Trophoblast cell (in vitro differentiated cells and primary cell): ENCODE data around the gene IRS2.

Experiments used
- DNase-seq, 2 donors: peaks; one replicate each; pipeline ENCODE4 v3.0.0-alpha.2; 2016
- H2AFZ ChIP-seq: 2 replicates; pipeline ENCODE4 v1.6.1; 2013; ENCODE audit warnings: low read length, moderate library complexity, mild to moderate bottlenecking; ENCODE audit not compliant: insufficient read depth, poor library complexity
- H2AK5ac ChIP-seq: 2 replicates; pipeline ENCODE4 v1.6.1; 2013; ENCODE audit warnings: mild to moderate bottlenecking, low read length
- H2BK120ac ChIP-seq: 2 replicates; pipeline ENCODE4 v1.6.1; 2013; ENCODE audit warnings: low read length, mild to moderate bottlenecking, moderate library complexity; ENCODE audit not compliant: insufficient read depth, poor library complexity
- H2BK12ac ChIP-seq: 2 replicates; pipeline ENCODE4 v1.6.1; 2013; ENCODE audit warnings: mild to moderate bottlenecking, low read length, moderate library complexity
- H2BK5ac ChIP-seq: 2 replicates; pipeline ENCODE4 v1.6.1; 2013; ENCODE audit warnings: low read length, low read depth, moderate library complexity, mild to moderate bottlenecking; ENCODE audit not compliant: poor library complexity
- H3K14ac ChIP-seq: 2 replicates; pipeline ENCODE4 v1.6.1; 2013; ENCODE audit warnings: mild to moderate bottlenecking, low read length
- H3K18ac ChIP-seq: 2 replicates; pipeline ENCODE4 v1.6.1; 2013; ENCODE audit warnings: mild to moderate bottlenecking, low read length
- H3K23ac ChIP-seq: 2 replicates; pipeline ENCODE4 v1.6.1; 2013; ENCODE audit warnings: low read length
- H3K27ac ChIP-seq: 2 replicates; pipeline ENCODE4 v1.5.1; 2013; ENCODE audit warnings: low read depth, mild to moderate bottlenecking, inconsistent platforms, low read length, moderate library complexity
- H3K27me3 ChIP-seq: 2 replicates; pipeline ENCODE4 v1.6.1; 2013; ENCODE audit warnings: inconsistent platforms, mild to moderate bottlenecking, low read length, moderate library complexity; ENCODE audit not compliant: insufficient read depth
- H3K36me3 ChIP-seq, 2 experiments: 1 replicate in 1 of 2; 2 replicates in 1 of 2; pipeline ENCODE4 v1.6.1; 2013; ENCODE audit warnings: low read length in 2 of 2, mild to moderate bottlenecking in 2 of 2, moderate library complexity in 1 of 2; ENCODE audit not compliant: insufficient read depth in 2 of 2, control insufficient read depth in 1 of 2
- H3K4ac ChIP-seq: 2 replicates; pipeline ENCODE4 v1.6.1; 2013; ENCODE audit warnings: low read depth, mild to moderate bottlenecking, low read length, moderate library complexity
- H3K4me1 ChIP-seq, 2 experiments: 1 replicate in 1 of 2; 2 replicates in 1 of 2; pipeline ENCODE4 v1.6.1; 2013; ENCODE audit warnings: low read length in 2 of 2, mild to moderate bottlenecking in 2 of 2, moderate library complexity in 1 of 2; ENCODE audit not compliant: insufficient read depth in 2 of 2, control insufficient read depth in 1 of 2
- H3K4me2 ChIP-seq: 2 replicates; pipeline ENCODE4 v1.6.1; 2013; ENCODE audit warnings: inconsistent platforms, mild to moderate bottlenecking, low read length, moderate library complexity
- H3K4me3 ChIP-seq: 2 replicates; pipeline ENCODE4 v1.5.1; 2013; ENCODE audit warnings: mild to moderate bottlenecking, low read depth, low read length, inconsistent platforms
- H3K79me1 ChIP-seq: one replicate; pipeline ENCODE4 v1.6.1; 2013; ENCODE audit warnings: low read length
- H3K79me2 ChIP-seq: 2 replicates; pipeline ENCODE4 v1.6.1; 2013; ENCODE audit warnings: low read length, mild to moderate bottlenecking; ENCODE audit not compliant: control insufficient read depth, insufficient read depth, poor library complexity
- H3K9ac ChIP-seq: 2 replicates; pipeline ENCODE4 v1.6.1; 2013; ENCODE audit warnings: mild to moderate bottlenecking, low read length
- H3K9me3 ChIP-seq: 2 replicates; pipeline ENCODE4 v1.6.1; 2013; ENCODE audit warnings: low read depth, mild to moderate bottlenecking, control low read depth, inconsistent platforms, low read length; ENCODE audit not compliant: insufficient read depth
- H4K12ac ChIP-seq: 2 replicates; pipeline ENCODE4 v1.6.1; 2013; ENCODE audit warnings: low read depth, mild to moderate bottlenecking, low read length, moderate library complexity
- H4K8ac ChIP-seq: 2 replicates; pipeline ENCODE4 v1.6.1; 2013; ENCODE audit warnings: low read depth, mild to moderate bottlenecking, low read length, moderate library complexity
- H4K91ac ChIP-seq: one replicate; pipeline ENCODE4 v1.6.1; 2013; ENCODE audit warnings: low read depth, mild to moderate bottlenecking, low read length, moderate library complexity
- WGBS: extraction: QIAGEN DNeasy Blood & Tissue Kit; methylation state at CpG from one replicate; pipeline ENCODE4 v1.1.7; 2013; ENCODE audit warnings: missing lambda C conversion rate; ENCODE audit not compliant: insufficient read length, insufficient coverage; ENCODE audit errors: extremely low coverage; 5-methylcytosine and 5-hydroxymethylcytosine counted together

Gene IRS2

DNA sequence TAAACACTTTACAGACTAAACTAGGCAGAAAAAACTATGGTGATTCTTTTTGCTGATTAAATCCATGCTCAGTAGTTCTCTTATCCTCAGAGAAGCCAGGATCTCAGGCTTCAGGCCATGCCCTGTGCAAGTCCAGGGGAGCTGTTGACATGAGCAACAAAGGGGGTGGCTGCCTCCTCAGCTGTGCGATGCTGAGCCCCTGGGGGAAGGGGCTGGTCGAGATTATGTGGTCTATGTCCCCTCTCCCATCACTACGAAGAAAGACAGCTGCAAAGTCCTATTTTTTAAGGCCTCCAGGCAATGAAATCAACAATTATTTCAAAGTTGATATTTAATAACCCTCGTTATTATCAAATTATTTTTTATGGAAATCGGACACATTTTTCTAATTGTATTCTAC, 37.0 kb downstream of the IRS2 start:
- Histone ChIP-seq H3K4ac (no peak overlapping the region), H3K4me1 (peaks cover 0 to 3% of the 10 kb centered on the region in 2 experiments), H4K12ac (no peak overlapping the region), H3K9ac (no peak overlapping the region), H2BK5ac (no peak overlapping the region), H3K27me3 (no peaks in the 10 kb centered on the region), H3K18ac (no peak overlapping the region), H2AFZ (no peak overlapping the region), H3K4me2 (no peak overlapping the region), H3K27ac (no peak overlapping the region), H3K79me1 (no peaks in the 10 kb centered on the region), H3K4me3 (no peak overlapping the region), H4K8ac (no peak overlapping the region), H2AK5ac (no peak overlapping the region), H2BK12ac (no peak overlapping the region), H4K91ac (no peak overlapping the region), H3K14ac (no peak overlapping the region), H3K23ac (no peak overlapping the region), H3K79me2 (no peaks in the 10 kb centered on the region), H3K36me3 (peaks cover 0 to 1% of the 10 kb centered on the region in 2 experiments), H3K9me3 (no peaks in the 10 kb centered on the region), H2BK120ac (no peak overlapping the region)
- WGBS: no CpG with 5 or more reads among the region's 5 CpGs
- no peak for DNase-seq

DNA sequence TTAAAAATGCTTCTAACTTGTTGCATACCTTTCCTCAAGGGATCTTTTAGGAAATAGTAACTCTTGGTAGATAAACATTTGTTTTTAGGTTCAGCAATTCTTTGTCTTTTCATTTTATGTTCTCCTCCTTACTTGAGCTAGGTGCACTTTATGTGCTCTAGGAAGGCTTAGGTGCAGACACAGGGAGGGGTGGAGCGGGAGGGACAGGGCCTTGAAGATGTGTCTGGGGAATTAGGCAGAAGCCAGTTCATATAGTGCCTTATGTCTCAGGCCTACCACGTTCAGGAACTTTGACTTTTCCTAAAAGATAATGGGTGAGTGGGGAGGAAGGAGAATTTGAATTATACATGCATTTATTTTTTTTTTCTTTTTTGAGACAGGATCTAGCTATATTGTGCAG, 37.7 kb downstream of the IRS2 start:
- WGBS: no CpG with 5 or more reads among the region's 2 CpGs
- Histone ChIP-seq H3K18ac (no peak overlapping the region), H3K9ac (no peak overlapping the region), H2AFZ (no peak overlapping the region), H3K27ac (no peak overlapping the region), H3K79me1 (no peaks in the 10 kb centered on the region), H3K4me3 (no peak overlapping the region), H3K79me2 (no peaks in the 10 kb centered on the region), H3K9me3 (no peaks in the 10 kb centered on the region), H3K4ac (no peak overlapping the region), H3K23ac (no peak overlapping the region), H3K4me2 (no peak overlapping the region), H4K91ac (no peak overlapping the region), H2AK5ac (no peak overlapping the region), H2BK12ac (no peak overlapping the region), H4K12ac (no peak overlapping the region), H2BK5ac (no peak overlapping the region), H3K4me1 (peaks cover 4 to 6% of the 10 kb centered on the region in 2 experiments), H2BK120ac (no peak overlapping the region), H3K14ac (no peak overlapping the region), H4K8ac (no peak overlapping the region), H3K27me3 (no peaks in the 10 kb centered on the region), H3K36me3 (peaks cover 0 to 1% of the 10 kb centered on the region in 2 experiments)
- DNase-seq: no peak

DNA sequence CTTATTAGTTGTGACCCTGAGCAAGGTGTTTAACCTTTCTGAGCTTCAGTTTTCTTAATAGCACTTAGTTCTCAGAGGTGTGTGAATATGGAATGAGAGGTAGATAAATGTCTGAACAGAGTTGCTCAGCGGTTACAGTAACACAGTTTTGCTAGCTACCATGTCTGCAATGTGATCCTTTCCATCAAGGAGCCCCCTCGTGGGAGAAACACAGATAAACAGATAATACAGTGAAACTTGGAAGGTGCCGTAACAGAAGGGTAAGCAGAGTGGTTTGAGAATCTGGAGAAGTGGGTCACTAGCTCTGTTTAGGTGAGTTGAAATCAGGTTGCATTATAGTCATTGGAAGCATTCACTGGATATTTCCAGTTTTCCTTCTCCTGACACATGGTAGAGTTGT, 38.9 kb downstream of the IRS2 start:
- no peak for DNase-seq

DNA sequence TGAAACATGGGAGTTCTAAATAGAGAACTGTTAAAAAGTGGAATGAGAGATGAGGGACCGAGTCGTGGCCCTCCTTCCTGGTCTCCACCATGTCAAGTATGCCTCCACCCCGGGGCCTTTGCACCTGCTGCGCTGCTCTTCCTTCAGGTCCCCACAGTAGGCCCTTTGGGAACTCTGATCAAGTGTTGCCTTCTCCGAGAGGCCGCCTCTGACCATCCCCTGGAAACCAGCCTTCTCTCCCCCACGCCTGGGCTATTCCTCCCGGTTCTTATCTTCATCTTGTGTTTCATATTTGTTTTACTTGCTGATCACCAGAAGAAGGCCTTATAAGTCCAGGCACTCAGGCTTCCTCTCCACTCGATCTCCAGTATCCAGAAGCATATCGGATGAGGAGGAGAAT, 40.0 kb downstream of the IRS2 start:
- Histone ChIP-seq H2BK5ac (no peak overlapping the region), H2AFZ (no peak overlapping the region), H2BK12ac (no peak overlapping the region), H4K8ac (no peak overlapping the region), H3K36me3 (no peaks in the 10 kb centered on the region), H2BK120ac (no peak overlapping the region), H2AK5ac (no peak overlapping the region), H4K12ac (no peak overlapping the region), H3K18ac (no peak overlapping the region), H3K4me1 (peaks cover 4 to 6% of the 10 kb centered on the region in 2 experiments), H3K4ac (no peak overlapping the region), H3K4me3 (no peak overlapping the region), H4K91ac (no peak overlapping the region), H3K27ac (no peak overlapping the region), H3K4me2 (no peak overlapping the region), H3K79me1 (no peaks in the 10 kb centered on the region), H3K79me2 (no peaks in the 10 kb centered on the region), H3K23ac (no peak overlapping the region), H3K27me3 (no peaks in the 10 kb centered on the region), H3K9me3 (no peaks in the 10 kb centered on the region), H3K14ac (no peak overlapping the region), H3K9ac (no peak overlapping the region)
- DNase-seq: no peak
- WGBS: no CpG with 5 or more reads among the region's 10 CpGs

More for the DNA sequence above, 38.9 kb downstream of the IRS2 start:
- no peak overlapping the region for H4K8ac ChIP-seq
- H3K9me3 ChIP-seq: no peaks in the 10 kb centered on the region
- no peak overlapping the region for H3K4me2 ChIP-seq
- H4K12ac ChIP-seq: no peak overlapping the region
- no peaks in the 10 kb centered on the region for H3K79me1 ChIP-seq
- H2AFZ ChIP-seq: no peak overlapping the region
- no peaks in the 10 kb centered on the region for H3K27me3 ChIP-seq
- H2AK5ac ChIP-seq: no peak overlapping the region
- no peak overlapping the region for H3K27ac ChIP-seq
- H3K4me3 ChIP-seq: no peak overlapping the region
- no peaks in the 10 kb centered on the region for H3K36me3 ChIP-seq
- H3K14ac ChIP-seq: no peak overlapping the region
- H2BK120ac ChIP-seq: no peak overlapping the region
- H3K18ac ChIP-seq: no peak overlapping the region
- no peak overlapping the region for H3K23ac ChIP-seq
- H3K4me1 ChIP-seq: peaks cover 4 to 6% of the 10 kb centered on the region in 2 experiments
- H3K79me2 ChIP-seq: no peaks in the 10 kb centered on the region
- H3K9ac ChIP-seq: no peak overlapping the region
- no peak overlapping the region for H2BK5ac ChIP-seq
- WGBS: no CpG with 5 or more reads among the region's 3 CpGs
- no peak overlapping the region for H4K91ac ChIP-seq
- no peak overlapping the region for H2BK12ac ChIP-seq
- no peak overlapping the region for H3K4ac ChIP-seq
